Left ventricle myocardium superior (tissue), 1 donor: ENCODE data around the gene MT4. TPM values are rescaled to one million over a fixed set of nuclear protein-coding genes. Genes with fewer than 3 reads are reported as not detected.

Source experiments
- ATAC-seq: fragments of 200-7000 bp; cut with Tn5 transposase; one replicate; pipeline ENCODE4 v1.9.1; 2020; ENCODE audit warnings: mild to moderate bottlenecking, moderate library complexity
- DNase-seq: peaks from one replicate; pipeline ENCODE4 v3.0.0-alpha.2; 2020
- intact Hi-C: fragments of 100-400 bp; cut with micrococcal nuclease; formaldehyde crosslinking; loops from one replicate; pipeline ENCODE4 v1.11.0; 2022
- total RNA-seq: library from RNA; stranded (reverse); fragmentation: NEBNext Ultra II Directional; extraction: Animal tissue kit (Norgen Biotek cat#: 25700); gene quantifications from one replicate; pipeline ENCODE4 v1.2.1, GENCODE V29; 2021
- donor health status: DM: no; HTN: yes; CAD: no; lungs with severe emphysema.

The MT4 gene
- total RNA-seq, 1 donor from 2014 or later = not detected

DNA sequence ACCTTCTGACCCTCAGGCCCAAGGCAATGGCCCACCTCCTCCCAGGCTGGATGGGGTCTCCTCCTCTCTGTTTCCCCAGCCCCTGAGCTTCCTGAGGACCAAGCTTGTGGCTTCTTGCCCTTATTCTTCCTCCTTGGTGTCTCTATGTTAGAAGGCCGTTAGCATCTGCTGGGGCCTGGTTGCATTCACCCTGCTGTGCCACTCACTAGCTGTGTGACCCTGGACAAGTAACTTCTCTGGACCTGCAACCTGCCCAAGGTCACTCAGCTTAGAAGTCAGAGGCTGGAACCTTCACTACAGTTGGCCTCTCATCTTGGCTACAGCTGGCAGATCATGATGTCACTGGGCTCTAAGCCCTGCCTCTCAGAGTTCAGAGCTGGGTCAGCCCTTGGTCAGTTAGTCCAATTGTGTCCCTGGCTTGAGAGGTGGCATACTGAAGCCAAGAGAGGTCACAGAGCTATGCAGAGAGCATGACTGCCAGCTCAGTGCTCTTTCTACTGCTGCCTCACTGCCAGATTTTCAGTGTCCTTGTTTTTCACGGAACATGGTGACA is 46.5 kb downstream of the MT4 start:
- intact Hi-C loops = no loop called here
- ATAC-seq (peak; percentile 67), DNase-seq (peak; percentile 75)

GRCh38 chr16:56613706-56614105 is 48.8 kb downstream of the MT4 start:
- intact Hi-C loops = no loop called here
- ATAC-seq (no peak), DNase-seq (no peak)

DNA sequence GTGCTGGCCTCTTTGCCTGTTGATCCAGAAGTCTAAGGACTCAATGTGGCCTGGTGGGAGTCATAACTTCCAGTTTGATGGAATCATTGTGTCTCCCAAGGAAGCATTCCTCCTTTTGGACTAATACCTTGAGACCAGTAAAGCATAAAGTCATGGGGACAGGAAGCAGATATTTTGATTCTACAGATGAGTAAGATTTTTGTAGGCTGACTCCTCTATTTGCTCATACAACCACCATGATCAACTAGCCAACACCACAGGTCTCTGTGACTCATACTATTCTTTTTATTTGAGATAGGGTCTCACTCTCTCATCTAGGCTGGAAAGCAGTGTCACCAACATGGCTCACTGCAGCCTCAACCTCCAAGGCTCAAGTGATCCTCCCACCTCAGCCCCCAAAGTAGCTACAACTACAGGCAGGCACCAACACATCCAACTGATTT is 49.7 kb downstream of the MT4 start:
- DNase-seq (no peak), ATAC-seq (no peak)
- intact Hi-C loops = no loop called here

GRCh38 chr16:56615353-56615752 is 50.5 kb downstream of the MT4 start:
- intact Hi-C loops = no loop called here
- DNase-seq (no peak), ATAC-seq (no peak)

DNA sequence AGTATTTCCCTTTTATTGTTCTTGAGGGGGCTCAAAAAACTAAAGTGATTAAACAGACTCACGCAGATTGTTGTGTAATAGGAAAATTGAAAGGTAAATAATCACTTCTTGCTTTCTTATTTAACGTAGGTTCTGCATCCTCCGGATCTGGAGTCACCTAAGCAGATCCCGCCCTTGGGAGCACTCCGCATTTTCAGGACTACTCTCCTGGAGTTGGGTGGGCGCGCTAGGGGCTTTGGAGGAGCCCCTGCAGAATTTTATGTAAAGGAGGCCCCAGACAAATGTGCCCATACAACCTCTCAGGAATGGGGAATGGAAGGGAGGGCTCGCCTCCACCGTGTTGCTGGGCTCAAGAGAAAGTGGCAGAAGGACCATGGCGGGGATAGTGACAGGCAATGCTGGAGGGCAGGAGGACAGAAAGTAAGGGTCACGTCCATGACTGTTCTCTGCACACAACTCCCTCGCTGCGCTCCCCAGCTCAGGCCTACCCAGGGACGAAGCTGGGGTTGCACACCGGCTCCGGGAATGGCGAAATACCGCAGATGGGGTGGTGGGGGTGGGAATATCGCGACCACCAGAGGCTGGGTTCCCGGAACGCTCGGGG is 51.8 kb downstream of the MT4 start:
- ATAC-seq = peak; percentile 10
- intact Hi-C loops = no loop called here
- no peak for DNase-seq

DNA sequence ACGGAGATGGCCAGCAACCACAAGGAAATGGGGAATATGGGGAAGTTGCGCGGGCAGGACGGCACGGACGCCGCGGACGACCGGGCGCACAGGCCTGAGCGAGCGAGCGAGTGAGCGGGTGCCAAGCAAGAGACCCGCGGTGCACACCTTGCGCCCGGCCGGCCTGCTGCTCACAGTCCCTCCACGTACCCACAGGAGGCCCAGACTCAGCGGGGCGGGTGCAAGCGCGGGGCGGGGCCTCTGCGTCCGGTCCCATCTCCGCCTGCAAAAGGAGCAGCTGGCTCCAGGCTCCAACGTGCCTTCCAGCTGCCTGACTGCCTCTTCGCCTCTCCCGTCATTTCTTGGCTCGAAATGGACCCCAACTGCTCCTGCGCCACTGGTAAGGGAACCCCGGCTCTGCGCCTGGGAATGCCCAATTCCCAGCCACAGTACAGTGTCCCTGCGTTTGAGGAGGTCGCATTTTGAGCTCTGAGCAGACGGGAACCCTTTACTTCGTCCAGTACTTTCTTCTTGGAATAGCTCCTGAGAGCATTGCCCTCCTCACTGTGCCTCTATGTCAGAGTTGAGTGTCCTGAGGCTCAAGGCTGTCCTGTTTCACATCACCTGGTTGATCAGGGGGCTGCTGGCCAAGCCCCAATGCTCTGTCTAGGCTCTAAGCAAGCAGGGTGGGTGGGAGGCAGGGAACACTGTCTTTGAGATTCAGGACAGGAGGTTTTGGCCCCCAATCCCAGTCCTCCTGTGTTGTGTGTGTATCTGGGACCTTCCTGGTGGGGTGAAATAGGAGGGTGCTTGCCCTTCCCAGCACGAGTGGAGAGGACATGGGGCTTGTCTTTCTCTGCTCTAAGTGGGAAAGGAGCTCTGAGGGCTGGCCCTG is 52.6 kb downstream of the MT4 start:
- intact Hi-C loops = no loop called here
- peak; percentile 96 for ATAC-seq
- peak; percentile 92 for DNase-seq

DNA sequence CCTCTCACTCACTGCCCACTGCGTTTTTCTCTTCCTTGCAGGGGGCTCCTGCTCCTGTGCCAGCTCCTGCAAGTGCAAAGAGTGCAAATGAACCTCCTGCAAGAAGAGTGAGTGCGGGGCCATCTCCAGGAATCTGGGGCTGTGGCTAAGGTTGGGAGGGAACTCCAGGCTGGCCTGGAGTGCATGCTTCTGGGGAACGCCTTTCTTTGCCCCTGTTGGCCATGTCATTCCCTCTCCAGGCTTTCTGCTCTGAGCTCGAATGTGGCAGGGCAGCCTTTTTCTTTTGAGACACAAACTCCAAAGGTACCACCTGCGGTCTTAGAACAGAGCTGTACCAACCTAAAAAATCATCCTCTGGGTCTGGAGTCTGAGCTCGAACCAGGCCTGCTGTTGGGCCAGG is 53.3 kb downstream of the MT4 start:
- intact Hi-C loops = no loop called here
- no peak for ATAC-seq
- no peak for DNase-seq

Other genes starting within 250 kb of the MT4 start
- 59.1 TPM for gene AMFR, start 139.5 kb upstream of the MT4 start, total RNA-seq
- gene NUDT21, start 113.7 kb upstream of the MT4 start, total RNA-seq = 66.3 TPM
- 27.1 TPM for gene OGFOD1, start 113.5 kb upstream of the MT4 start, total RNA-seq
- 45.0 TPM for gene BBS2, start 45.0 kb upstream of the MT4 start, total RNA-seq
- 3.8 TPM for gene MT3, start 24.5 kb downstream of the MT4 start, total RNA-seq
- 86.3 TPM for gene MT2A, start 43.5 kb downstream of the MT4 start, total RNA-seq
- 123 TPM for gene MT1E, start 60.7 kb downstream of the MT4 start, total RNA-seq
- gene MT1M, start 67.6 kb downstream of the MT4 start, total RNA-seq = 6.8 TPM
- 2.3 TPM for gene MT1A, start 73.6 kb downstream of the MT4 start, total RNA-seq
- gene MT1B, start 86.8 kb downstream of the MT4 start, total RNA-seq = not detected
- gene MT1F, start 92.9 kb downstream of the MT4 start, total RNA-seq = 3.0 TPM
- not detected for gene MT1G, start 103.0 kb downstream of the MT4 start, total RNA-seq
- not detected for gene MT1H, start 104.7 kb downstream of the MT4 start, total RNA-seq
- gene MT1X, start 117.4 kb downstream of the MT4 start, total RNA-seq = 85.9 TPM
- gene NUP93, start 165.1 kb downstream of the MT4 start, total RNA-seq = 26.2 TPM